Fibroblast of upper back skin (primary cell): ENCODE data around the gene SYT14.

Experiments
- DNase-seq: peaks from one replicate; pipeline ENCODE4 v3.0.0-alpha.2; 2013

SYT14 gene

GRCh38 chr1:210214573-210215409, 276.8 kb downstream of the SYT14 start:
- DNase-seq: no peak

- no peak for DNase-seq
These were observed 279.5 kb downstream of the SYT14 start for GRCh38 chr1:210217482-210217881.

GRCh38 chr1:210218047-210218446, 280.0 kb downstream of the SYT14 start:
- no peak for DNase-seq
